Activated naive CD4-positive, alpha-beta T cell treated with anti-CD3 and anti-CD28 coated beads for 36 hours (primary cell): ENCODE data around the gene NAGLU. TPM values are rescaled to one million over a fixed set of nuclear protein-coding genes. Genes with fewer than 3 reads are reported as not detected.

ENCODE experiments used
- CTCF ChIA-PET: fragments of 350-600 bp; sonication (Branson Sonifier 250); formaldehyde crosslinking; loops from one replicate; lab custom pipeline; 2021; ENCODE audit warnings: antibody characterized with exemption; lab: Charles Lee
- DNase-seq: peaks from one replicate; pipeline ENCODE4 v3.0.0-alpha.2; 2020
- H3K27ac Mint-ChIP-seq: one replicate; pipeline ENCODE4 v1.8.0; 2021; ENCODE audit warnings: mild to moderate bottlenecking, mixed read lengths
- H3K27me3 Mint-ChIP-seq: one replicate; pipeline ENCODE4 v1.8.0; 2021; ENCODE audit warnings: low read depth, mixed read lengths
- H3K36me3 Mint-ChIP-seq: one replicate; pipeline ENCODE4 v1.8.0; 2021; ENCODE audit warnings: low read depth, mixed read lengths
- H3K4me1 Mint-ChIP-seq: one replicate; pipeline ENCODE4 v1.8.0; 2021; ENCODE audit warnings: low read depth, mixed read lengths
- H3K4me3 Mint-ChIP-seq: one replicate; pipeline ENCODE4 v1.8.0; 2021; ENCODE audit warnings: mild to moderate bottlenecking, moderate library complexity, mixed read lengths
- H3K9me3 Mint-ChIP-seq: one replicate; pipeline ENCODE4 v1.8.0; 2021; ENCODE audit warnings: mixed read lengths
- intact Hi-C: fragments of 100-400 bp; cut with micrococcal nuclease; formaldehyde crosslinking; loops from one replicate; pipeline ENCODE4 v1.15.1; 2023
- total RNA-seq, 2 experiments: library from RNA; stranded (reverse); gene quantifications; one replicate each; pipeline ENCODE4 v1.2.3, GENCODE V29; 2021

NAGLU gene
- total RNA-seq, result 10 to 100 TPM; 11.1 to 11.9 TPM

DNA sequence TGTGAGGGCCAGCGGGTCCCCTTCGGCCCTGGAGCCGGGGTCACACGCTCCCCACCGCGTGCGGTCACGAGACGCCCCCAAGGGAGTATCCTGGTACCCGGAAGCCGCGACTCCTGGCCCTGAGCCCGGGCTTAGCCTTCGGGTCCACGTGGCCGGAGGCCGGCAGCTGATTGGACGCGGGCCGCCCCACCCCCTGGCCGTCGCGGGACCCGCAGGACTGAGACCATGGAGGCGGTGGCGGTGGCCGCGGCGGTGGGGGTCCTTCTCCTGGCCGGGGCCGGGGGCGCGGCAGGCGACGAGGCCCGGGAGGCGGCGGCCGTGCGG is at the start of gene NAGLU:
Gene NAGLU, plus strand, starts transcription at position 194 of the 324 bp plus-strand sequence. Its CDS starts 32 bp downstream, at position 226.
- no peaks in the 10 kb centered on the region for H3K27me3 Mint-ChIP-seq
- H3K4me3 Mint-ChIP-seq, result peak within 1 kb of the TSS; percentile 88
- CTCF ChIA-PET, result interaction anchor here (0.7 to 2.1 kb wide), 8 partner anchors 9 to 571 kb away, joined by 3 to 7 read pairs (median 3); partner anchors contain the start of gene PLEKHH3
- peaks cover 44% of the 10 kb centered on the region for H3K4me1 Mint-ChIP-seq
- no peaks in the 10 kb centered on the region for H3K9me3 Mint-ChIP-seq
- DNase-seq, result peak; percentile 88
- intact Hi-C loops, result no loop called here
- H3K27ac Mint-ChIP-seq, result peak within 1 kb of the TSS; percentile 85
- H3K36me3 Mint-ChIP-seq, result peaks cover 12% of the 10 kb centered on the region

DNA sequence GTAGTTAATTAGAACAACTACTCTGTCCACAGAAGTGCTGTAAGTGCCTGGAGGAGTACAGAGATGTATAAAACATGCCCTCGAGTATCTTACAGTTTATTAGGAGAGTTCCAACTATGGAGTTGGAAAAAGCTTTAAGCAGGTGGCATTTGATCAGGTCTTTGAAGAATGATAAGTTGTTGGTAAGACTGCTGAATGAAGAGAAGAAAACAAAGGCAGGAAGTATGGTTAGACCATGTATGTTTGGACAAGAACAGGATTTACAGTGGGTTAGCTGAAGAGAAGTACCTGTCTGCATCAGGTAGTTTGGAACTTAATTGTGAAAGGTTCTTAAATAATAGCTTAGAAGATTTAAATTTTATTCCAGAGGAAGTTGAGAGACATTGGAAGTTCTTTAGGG is 48.0 kb upstream of the NAGLU start:
- Mint-ChIP-seq H3K4me3 (no peak overlapping the region), H3K27me3 (no peaks in the 10 kb centered on the region), H3K9me3 (no peaks in the 10 kb centered on the region), H3K36me3 (peaks cover 26% of the 10 kb centered on the region), H3K27ac (no peak overlapping the region), H3K4me1 (peaks cover 29% of the 10 kb centered on the region)
- intact Hi-C loops, result no loop called here
- no peak for DNase-seq
- CTCF ChIA-PET, result interaction anchor here (1.4 to 1.8 kb wide), 4 partner anchors 32 to 60 kb away, joined by 4 to 7 read pairs (median 6); no protein-coding TSS in a partner anchor

DNA sequence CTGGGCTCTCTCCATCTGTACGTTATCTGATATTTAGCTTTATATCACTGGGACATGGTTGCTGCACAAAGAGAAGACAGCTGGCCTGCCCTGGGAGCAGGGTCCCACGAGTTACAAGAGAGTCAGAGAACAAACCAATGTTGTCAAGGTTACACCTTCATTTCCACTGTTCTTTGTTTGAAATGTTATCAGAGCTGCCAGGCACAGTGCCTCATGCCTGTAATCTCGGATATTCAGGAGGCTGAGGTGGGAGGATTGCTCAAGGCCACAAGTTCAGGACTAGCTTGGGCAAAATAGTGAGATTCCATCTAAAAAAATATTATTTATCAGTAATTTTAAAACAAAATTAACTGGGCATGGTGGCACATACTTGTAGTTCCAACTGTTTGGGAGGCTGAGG is 42.7 kb upstream of the NAGLU start:
- Mint-ChIP-seq H3K9me3 (no peaks in the 10 kb centered on the region), H3K27me3 (no peaks in the 10 kb centered on the region), H3K4me1 (peaks cover 2% of the 10 kb centered on the region), H3K36me3 (peaks cover 26% of the 10 kb centered on the region), H3K27ac (no peak overlapping the region), H3K4me3 (no peak overlapping the region)
- no peak for DNase-seq
- CTCF ChIA-PET, result interaction anchor here (1.0 to 1.5 kb wide), 2 partner anchors 23 to 52 kb away, joined by 3 read pairs; no protein-coding TSS in a partner anchor
- intact Hi-C loops, result no loop called here

DNA sequence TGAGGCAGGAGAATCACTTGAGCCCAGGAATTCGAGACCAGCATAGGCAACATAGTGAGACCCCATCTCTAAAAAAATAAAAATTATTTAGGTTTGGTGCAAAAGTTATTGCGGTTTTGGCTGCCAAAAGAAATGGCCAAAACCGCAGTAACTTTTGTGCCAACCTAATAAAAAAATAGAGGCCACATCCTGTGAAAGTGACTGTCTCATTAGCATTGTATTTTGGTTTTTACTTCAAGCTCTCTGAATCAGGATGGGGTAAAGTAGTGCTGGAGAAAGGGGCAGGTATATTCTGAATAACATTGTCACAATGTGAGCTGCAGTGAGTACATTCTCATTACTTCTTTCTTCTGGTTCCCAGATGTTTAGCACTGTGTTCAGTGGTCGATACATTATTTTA is 41.4 kb upstream of the NAGLU start:
- Mint-ChIP-seq H3K27me3 (no peaks in the 10 kb centered on the region), H3K4me3 (no peak overlapping the region), H3K36me3 (peaks cover 23% of the 10 kb centered on the region), H3K9me3 (no peaks in the 10 kb centered on the region), H3K4me1 (no peaks in the 10 kb centered on the region), H3K27ac (no peak overlapping the region)
- CTCF ChIA-PET, result interaction anchor here (0.6 to 1.5 kb wide), 2 partner anchors 22 to 454 kb away, joined by 3 read pairs; no protein-coding TSS in a partner anchor
- DNase-seq, result no peak
- intact Hi-C loops, result no loop called here

DNA sequence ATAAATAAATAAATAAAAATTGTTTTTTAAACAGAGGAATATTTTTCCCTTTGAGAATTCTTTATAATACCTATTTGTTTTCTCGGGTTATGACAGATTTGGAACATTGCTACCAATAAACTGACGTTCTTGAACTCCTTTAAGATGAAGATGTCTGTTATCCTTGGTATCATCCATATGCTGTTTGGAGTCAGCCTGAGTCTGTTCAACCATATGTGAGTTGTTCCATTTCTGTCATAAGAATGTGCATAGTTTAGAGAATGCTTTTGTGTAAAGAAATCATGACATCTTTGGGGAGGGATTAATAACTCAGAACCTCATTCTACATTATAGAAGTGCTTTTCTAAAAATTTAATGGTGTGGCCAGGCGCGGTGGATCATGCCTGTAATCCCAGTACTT is 37.2 kb upstream of the NAGLU start:
- no peaks in the 10 kb centered on the region for H3K9me3 Mint-ChIP-seq
- H3K27ac Mint-ChIP-seq, result no peak overlapping the region
- peaks cover 27% of the 10 kb centered on the region for H3K36me3 Mint-ChIP-seq
- no peak overlapping the region for H3K4me3 Mint-ChIP-seq
- CTCF ChIA-PET, result interaction anchor here (0.6 kb wide), 1 partner anchor 7 kb away, joined by 3 read pairs; no protein-coding TSS in a partner anchor
- no peaks in the 10 kb centered on the region for H3K4me1 Mint-ChIP-seq
- H3K27me3 Mint-ChIP-seq, result no peaks in the 10 kb centered on the region
- intact Hi-C loops, result no loop called here
- no peak for DNase-seq

DNA sequence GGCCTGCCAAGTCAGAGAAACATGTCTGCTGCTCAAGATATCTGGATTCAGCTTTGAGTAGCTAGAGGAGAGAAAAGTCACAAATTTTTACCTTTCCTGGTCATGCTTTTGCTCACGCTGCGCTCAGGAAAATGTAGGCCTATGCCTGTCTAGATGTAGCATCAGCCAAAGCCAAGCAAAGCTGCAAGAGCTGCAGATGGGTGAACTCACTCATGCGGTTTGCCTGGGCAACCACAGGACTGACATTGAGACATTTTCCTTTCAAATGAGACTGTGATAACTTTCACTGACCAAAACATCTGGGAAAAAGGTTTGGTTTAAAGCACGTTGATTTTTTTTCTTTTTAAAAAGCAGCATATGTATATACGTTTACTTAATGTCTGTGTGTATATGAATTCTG is 34.0 kb upstream of the NAGLU start:
- CTCF ChIA-PET, result no interaction called here
- H3K27me3 Mint-ChIP-seq, result no peaks in the 10 kb centered on the region
- no peak overlapping the region for H3K27ac Mint-ChIP-seq
- no peak overlapping the region for H3K4me3 Mint-ChIP-seq
- no peak for DNase-seq
- peaks cover 17% of the 10 kb centered on the region for H3K36me3 Mint-ChIP-seq
- intact Hi-C loops, result no loop called here
- H3K9me3 Mint-ChIP-seq, result no peaks in the 10 kb centered on the region
- H3K4me1 Mint-ChIP-seq, result no peaks in the 10 kb centered on the region

DNA sequence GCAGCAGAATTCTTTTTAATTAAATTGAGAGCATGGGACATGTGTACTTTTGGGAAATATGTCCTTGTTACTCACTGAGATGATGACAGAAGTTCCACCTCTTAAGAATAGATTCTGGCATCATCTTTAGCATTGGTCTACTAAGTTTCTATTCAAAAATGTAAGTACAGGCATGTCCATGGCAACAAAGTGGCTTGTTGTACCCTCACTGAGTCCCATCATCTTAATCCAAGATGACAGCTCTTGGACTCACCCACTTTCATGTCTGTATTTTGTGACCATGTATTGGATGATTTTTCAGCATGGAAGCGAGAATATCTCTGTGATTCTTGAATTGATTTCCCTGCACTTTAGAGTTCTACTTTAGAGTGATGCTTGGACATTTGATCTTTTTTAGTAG is 33.1 kb upstream of the NAGLU start:
- DNase-seq, result no peak
- Mint-ChIP-seq H3K4me3 (no peak overlapping the region), H3K36me3 (peaks cover 17% of the 10 kb centered on the region), H3K27ac (no peak overlapping the region), H3K9me3 (no peaks in the 10 kb centered on the region), H3K4me1 (no peaks in the 10 kb centered on the region), H3K27me3 (no peaks in the 10 kb centered on the region)
- CTCF ChIA-PET, result no interaction called here
- intact Hi-C loops, result no loop called here

DNA sequence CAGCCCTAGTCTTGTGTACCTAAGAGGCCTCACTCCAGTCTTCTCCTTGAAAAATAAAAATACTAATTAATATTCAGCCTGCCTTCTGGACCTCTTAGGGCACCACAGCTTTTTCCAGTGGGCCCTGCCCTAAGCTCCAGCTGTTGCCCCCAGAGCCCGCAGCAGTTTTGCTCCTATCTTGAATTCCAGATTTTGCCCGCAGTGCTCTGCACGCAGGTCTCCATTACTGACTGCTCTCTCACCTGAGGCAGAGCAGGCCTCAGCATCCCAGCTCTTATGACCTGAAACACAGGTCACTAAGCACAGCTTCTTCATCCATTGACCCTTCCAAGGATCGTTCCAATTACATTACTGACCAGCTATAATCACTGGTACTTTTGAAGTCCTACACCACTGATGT is 28.4 kb upstream of the NAGLU start:
- Mint-ChIP-seq H3K27me3 (no peaks in the 10 kb centered on the region), H3K4me1 (no peaks in the 10 kb centered on the region), H3K9me3 (no peaks in the 10 kb centered on the region), H3K4me3 (no peak overlapping the region), H3K27ac (no peak overlapping the region), H3K36me3 (peaks cover 4% of the 10 kb centered on the region)
- no peak for DNase-seq
- intact Hi-C loops, result no loop called here
- CTCF ChIA-PET, result interaction anchor here (0.6 kb wide), 1 partner anchor 36 kb away, joined by 3 read pairs; no protein-coding TSS in a partner anchor

DNA sequence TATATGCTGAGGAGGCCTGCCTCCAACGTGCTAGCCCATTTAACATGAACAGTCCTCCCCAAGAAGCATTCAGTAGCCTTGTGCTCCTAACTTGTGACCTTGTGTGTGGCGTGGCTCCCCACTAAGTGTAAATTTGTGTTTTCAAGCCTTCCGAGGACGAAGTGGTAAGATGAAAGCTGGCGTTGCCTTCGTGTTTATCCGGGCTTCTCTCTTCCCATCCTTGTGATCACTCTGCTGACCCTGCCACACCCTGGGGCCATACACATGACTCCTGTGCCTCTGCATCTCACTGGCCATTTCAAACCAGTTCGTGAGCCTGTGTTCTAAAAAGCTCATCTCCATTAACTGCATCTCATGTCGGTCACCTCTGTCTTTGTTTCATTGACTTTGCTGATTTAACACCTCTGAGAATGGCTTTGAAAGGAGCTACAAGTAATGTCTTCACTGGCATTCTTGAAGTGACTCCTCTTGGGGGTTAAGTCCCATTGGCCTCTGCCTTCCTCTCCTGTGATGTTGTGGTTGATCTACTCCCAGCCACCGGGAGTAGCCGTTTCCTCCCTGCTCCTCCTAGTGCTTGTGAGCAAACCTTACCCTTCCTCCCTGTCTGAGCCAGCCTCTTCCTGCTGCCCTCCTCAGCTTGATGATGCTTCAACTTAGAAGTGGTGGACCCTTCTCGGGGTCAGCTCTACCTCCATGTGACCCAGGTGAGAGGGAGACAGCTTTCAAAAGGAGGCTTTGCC is 27.4 kb upstream of the NAGLU start:
- Mint-ChIP-seq H3K9me3 (no peaks in the 10 kb centered on the region), H3K27ac (no peak overlapping the region), H3K4me3 (no peak overlapping the region), H3K4me1 (no peaks in the 10 kb centered on the region), H3K36me3 (no peaks in the 10 kb centered on the region), H3K27me3 (no peaks in the 10 kb centered on the region)
- no peak for DNase-seq
- intact Hi-C loops, result no loop called here
- CTCF ChIA-PET, result interaction anchor here (0.6 to 1.1 kb wide), 3 partner anchors 26 to 40 kb away, joined by 3 read pairs; no protein-coding TSS in a partner anchor

DNA sequence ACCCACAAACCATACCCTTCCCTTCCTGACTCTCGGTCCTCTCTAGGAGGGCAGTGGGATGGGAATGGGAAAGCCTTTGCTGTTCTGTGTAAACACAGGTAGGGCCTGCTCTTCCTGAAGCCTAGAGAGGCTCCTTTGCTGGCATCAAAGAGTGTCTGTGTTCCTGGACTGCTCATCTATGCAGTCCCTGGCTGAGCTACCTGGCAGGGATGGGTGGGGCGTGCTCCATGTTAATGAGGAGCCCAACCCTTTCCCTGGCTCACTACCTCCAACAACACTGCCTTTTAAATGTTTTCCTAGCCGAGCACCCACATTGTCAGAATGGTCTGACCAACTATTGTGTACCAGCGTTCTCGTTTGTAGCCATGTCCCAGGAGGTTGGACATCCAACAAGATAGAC is 26.6 kb upstream of the NAGLU start:
- H3K4me1 Mint-ChIP-seq, result no peaks in the 10 kb centered on the region
- H3K27ac Mint-ChIP-seq, result no peak overlapping the region
- no peaks in the 10 kb centered on the region for H3K27me3 Mint-ChIP-seq
- DNase-seq, result no peak
- H3K4me3 Mint-ChIP-seq, result no peak overlapping the region
- CTCF ChIA-PET, result interaction anchor here (1.1 kb wide), 1 partner anchor 25 kb away, joined by 3 read pairs; no protein-coding TSS in a partner anchor
- no peaks in the 10 kb centered on the region for H3K9me3 Mint-ChIP-seq
- no peaks in the 10 kb centered on the region for H3K36me3 Mint-ChIP-seq
- intact Hi-C loops, result no loop called here

DNA sequence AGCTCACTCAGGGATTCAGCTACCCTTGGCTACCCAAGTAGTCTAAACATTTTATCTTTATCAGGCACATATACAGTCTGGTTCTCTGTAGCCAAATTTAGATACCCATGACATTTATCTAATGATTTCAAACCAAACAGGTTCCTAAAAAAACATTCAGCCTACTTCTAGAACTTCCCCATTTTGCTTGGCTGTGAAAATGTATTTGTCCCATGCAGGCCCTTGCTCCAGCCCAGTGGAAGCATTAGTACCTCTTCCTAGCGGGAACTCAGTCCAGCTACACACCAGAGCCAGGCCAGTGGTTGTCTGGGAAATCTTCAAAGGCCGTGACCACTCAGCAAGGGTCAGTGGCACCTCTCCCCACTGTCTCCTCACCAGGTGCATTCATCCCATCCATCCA is 26.2 kb upstream of the NAGLU start:
- intact Hi-C loops, result no loop called here
- no peaks in the 10 kb centered on the region for H3K4me1 Mint-ChIP-seq
- H3K27me3 Mint-ChIP-seq, result no peaks in the 10 kb centered on the region
- H3K27ac Mint-ChIP-seq, result no peak overlapping the region
- DNase-seq, result no peak
- H3K9me3 Mint-ChIP-seq, result no peaks in the 10 kb centered on the region
- H3K4me3 Mint-ChIP-seq, result no peak overlapping the region
- H3K36me3 Mint-ChIP-seq, result no peaks in the 10 kb centered on the region
- CTCF ChIA-PET, result no interaction called here

DNA sequence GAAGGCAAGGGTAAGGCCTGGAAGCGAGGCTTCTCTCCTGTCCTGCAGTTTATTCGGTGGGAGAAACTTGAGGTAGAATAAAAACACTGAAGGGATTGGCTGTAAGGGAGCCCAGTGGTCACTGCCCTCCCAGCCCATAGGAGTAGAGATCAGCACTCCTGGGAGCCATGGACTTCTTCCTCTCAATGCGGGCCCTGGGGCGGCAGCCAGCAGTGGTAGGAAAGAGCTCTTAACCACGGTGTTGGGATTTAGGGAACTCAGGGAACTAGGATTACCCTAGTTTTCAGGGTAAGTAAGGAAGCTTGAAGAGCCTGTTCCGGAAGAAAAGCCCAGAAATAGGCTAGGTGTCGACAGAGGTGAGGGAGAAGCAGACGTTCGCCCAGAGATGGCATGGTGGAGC is 23.8 kb upstream of the NAGLU start:
- H3K4me1 Mint-ChIP-seq, result no peaks in the 10 kb centered on the region

More for the DNA sequence above, 23.8 kb upstream of the NAGLU start:
- CTCF ChIA-PET, result interaction anchor here (0.5 to 0.6 kb wide), 2 partner anchors 83 to 94 kb away, joined by 3 read pairs; no protein-coding TSS in a partner anchor
- no peak overlapping the region for H3K27ac Mint-ChIP-seq
- DNase-seq, result no peak
- intact Hi-C loops, result no loop called here
- no peaks in the 10 kb centered on the region for H3K27me3 Mint-ChIP-seq
- no peaks in the 10 kb centered on the region for H3K36me3 Mint-ChIP-seq
- H3K9me3 Mint-ChIP-seq, result no peaks in the 10 kb centered on the region
- H3K4me3 Mint-ChIP-seq, result no peak overlapping the region
